ENCODE measurements around the gene SBDS. TPM values are rescaled to one million over a fixed set of nuclear protein-coding genes. Genes with fewer than 3 reads are reported as not detected.
"Not testable (repeated sequence)": the region's sequence is repeated elsewhere in the genome, so short reads cannot be mapped to it uniquely, and the experiment has no call there.

The SBDS gene
- total RNA-seq, 1 donor from 2014 or later, result 49.9 TPM

DNA sequence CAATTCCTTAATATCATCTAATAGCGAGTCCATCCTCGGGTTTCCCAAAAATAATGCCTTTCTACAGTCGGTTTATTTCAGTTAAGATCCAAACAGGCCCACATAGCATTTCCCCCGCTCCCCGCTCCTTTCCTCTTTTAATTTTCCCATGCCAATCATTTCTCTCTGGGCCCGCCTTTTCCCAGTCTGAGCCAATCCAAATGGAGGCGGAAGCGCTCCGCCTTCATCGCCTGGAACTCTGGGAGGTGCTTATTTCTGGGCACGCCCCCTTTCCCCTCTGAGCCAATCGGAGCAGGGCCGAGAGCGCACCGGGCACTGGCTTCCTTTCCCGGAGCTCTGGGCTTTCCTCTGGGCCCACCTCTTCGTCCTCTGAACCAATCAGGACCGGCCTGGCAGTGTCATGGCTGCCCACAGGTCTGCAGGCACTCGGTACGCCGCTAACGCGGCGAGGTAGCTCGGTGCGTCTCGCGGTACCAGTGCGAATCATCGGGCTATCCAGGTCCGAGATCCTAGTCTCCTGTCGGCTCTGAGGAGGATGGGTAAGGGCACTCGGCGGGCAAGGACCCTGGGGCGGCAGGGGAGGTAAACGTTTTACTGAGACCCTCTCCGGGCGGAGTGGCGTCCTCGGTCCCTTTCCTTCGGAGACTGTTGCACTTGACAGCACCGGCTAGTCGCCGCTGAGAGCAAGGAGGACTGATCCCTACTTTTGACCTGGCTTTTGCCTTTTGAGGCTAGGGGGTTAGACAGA is 1.2 kb upstream of the SBDS start, which contains the start of gene TYW1:
Gene TYW1, plus strand, starts transcription at position 390 of the 748 bp plus-strand sequence. Its CDS starts 146 bp downstream, at position 536.
- ATAC-seq, result peak; percentile 85

DNA sequence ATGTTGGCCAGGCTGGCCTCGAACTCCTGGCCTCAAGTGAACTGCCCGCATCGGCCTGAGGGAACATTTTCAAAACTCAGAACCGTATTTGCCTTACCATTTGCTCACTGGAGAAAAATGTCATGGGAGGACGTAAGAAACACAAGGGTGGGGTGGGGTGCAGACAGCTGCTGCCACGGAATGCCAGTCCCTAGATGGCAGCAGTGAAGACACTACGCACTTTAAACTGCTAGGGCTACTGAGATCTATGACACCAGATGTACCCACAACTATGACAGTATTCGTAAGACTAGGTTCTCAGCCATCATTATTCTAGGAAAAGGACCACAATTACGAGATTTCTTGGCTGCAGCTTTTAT is 716 bp downstream of the SBDS start:
- peak; percentile 49 for DNase-seq (ENCODE audit: low spot score)
- peak; percentile 71 for ATAC-seq

More for the DNA sequence above, 1.2 kb upstream of the SBDS start, which contains the start of gene TYW1:
- peak; percentile 99 for DNase-seq (ENCODE audit: low spot score)

DNA sequence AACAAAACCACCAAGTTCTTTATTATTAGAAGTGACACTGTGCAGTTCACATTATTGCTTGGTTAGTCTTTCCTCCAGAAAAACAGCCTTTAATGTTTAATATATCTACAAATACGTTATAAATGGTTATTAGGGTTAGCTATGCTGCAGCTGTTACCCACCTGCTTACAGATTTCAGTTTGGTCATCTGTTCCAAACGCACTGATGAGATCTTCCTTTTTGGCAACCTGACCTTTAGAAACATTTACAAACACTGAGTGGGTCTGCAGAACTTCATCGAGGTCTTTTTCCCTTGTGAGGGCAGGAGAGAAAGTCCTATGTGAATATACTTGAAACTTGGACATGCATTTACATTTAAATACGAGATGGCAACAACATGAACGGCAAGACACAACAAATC is 1.3 kb downstream of the SBDS start:
- not testable (repeated sequence) for ATAC-seq; DNase-seq (ENCODE audit: low spot score)

DNA sequence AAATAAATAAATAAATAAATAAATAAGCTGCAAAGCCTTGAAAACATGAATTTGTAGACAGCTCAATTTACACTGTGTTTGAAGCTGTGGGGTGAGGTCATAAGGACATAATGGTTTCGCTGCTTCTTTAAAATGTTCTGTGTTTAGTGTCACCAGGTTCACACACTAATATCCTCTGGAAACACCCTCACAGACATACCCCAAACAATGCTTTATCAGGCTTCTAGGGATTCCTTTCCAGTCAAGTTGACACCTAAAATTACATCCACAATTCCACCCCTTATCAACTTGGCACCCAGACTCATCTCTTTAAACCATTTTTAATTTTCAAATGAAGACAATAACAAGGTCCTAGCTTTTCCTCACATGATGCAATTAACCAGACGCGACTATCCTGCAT is 5.8 kb downstream of the SBDS start:
- not testable (repeated sequence) for DNase-seq (ENCODE audit: low spot score); ATAC-seq

DNA sequence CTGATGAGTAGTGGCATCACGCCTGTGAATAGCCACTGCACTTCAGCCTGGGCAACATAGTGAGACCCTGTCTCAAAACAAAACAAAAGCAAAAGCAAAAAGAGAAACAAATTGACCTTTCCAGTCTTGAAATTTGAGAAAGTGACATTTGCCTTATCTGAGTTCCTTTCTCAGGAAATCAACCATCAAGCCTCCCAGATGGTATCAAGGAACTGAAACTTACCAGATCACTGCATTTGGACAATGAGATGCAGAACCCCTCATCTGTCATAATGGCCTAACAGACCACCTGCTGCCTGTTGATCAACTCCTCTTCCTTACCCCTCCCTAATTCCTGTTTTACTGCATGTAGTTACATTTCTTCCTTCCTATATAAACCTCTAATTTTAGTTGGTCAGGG is 15.1 kb downstream of the SBDS start:
- not testable (repeated sequence) for ATAC-seq; DNase-seq (ENCODE audit: low spot score)

DNA sequence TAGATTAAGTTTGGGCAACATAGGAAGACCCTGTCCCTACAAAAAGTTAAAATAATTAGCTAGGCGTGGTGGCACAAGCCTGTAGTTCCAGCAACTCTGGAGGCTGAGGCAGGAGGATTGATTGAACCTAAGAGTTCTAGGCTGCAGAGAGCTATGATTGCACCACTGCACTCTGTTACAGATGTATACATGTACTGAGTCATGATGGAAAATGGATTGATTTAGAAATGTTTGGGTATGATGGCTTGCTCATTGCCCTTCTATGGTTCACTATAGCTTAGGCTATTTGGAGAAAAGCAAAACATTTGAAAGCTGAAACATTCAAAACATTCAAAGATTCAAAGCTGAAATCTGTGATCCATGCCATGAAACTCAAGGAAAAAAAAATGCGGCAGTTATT is 16.4 kb downstream of the SBDS start:
- not testable (repeated sequence) for DNase-seq (ENCODE audit: low spot score); ATAC-seq

DNA sequence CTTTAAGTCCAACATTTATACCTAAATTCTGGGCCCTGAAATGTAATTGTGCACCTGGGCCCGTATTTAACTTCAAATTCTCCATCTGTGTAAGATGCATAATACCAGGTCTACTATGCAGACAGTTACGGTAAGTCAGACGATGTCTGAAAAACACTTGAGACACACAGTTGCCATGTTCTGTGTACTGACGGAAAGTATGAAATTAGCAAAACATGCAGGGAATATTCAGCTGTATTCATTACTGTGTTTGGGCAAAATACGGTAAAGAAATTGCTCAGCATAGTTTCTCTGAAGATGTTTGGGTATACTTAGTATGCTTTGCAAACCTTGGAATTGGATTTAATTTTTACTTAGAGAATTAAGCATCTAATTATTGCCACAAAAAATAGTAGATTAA is 17.1 kb downstream of the SBDS start:
- not testable (repeated sequence) for DNase-seq (ENCODE audit: low spot score); ATAC-seq

DNA sequence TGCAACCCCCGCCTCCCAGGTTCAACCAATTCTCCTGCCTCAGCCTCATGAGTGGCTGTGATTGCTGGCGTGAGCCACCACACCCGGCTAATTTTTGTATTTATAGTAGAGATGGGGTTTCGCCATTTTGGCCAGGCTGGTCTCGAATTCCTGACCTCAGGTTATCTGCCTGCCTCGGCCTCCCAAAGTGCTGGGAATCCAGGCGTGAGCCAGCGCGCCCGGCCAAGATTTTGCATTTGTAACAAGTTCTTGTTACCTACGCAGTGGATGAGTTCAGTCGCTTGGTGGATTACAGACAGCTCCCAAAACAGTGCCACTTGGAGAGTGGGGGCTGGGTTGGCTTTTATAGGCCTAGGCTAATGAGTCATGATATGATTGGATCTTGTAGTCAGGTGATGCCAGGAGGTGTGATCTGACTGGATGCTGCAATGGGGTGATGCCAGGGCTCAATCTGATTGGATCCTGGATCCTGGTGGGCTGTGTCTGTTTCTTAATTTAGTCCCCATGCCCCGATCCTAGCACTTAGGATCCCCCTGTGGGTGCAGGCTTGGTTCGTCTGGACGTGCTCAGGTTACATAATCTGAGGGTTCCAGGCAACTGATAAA is 20.3 kb downstream of the SBDS start:
- DNase-seq (ENCODE audit: low spot score), result no peak
- ATAC-seq, result no peak

DNA sequence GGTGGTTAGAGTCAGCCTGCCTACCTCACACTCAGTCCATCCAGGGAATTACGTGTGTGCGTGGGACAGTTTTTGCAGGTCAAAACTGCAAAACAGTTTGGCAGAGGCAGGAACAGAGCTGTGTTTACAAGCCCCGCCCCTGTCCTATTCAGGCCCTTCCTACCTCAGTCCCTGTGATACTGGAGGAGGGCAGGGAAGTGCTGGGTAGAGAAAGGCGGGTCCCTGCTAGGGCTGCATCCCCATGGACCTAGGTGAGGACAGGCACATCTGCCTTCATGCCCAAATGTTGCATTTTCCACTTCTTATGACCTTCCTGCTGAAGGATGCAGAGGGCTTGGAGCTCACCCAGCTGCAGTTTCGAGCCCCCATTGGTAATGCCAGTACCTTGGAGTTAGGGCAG is 25.1 kb downstream of the SBDS start:
- ATAC-seq, result no peak
- DNase-seq (ENCODE audit: low spot score), result no peak

DNA sequence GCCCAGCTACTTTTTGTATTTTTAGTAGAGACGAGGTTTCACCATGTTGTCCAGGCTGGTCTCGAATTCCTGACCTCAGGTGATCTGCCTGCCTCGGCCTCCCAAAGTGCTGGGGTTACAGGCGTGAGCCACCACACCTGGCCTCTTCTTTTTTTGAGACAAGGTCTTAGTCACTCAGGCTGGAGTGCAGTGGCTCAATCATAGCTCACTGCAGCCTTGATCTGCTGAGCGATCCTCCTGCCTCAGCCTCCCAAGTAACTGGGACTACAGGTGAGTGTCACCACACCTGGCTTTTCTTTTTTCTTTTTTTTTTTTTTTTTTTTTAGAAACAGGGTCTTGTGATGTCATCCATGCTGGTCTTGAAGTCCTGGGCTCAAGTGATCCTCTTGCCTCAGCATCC is 26.4 kb downstream of the SBDS start:
- DNase-seq (ENCODE audit: low spot score); ATAC-seq: not testable (repeated sequence)

DNA sequence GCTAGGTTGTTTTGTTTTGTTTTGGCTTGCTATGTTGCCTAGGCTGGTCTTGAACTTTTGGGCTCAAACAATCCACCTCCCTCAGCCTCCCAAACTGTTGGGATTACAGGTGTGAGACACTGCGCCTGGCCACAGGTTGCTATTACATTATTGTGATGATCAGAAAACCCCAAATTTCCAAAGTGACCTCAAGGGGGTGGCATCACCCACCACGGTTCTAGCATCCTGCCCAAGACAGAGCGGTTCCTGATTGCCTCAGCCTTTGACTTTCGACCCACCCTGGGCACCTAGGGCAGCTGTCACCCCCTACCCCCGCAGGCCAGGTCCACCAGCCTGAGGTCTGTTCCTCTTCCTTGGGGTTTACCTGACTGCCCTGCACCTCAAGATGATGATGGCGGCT is 28.4 kb downstream of the SBDS start:
- DNase-seq (ENCODE audit: low spot score) (no peak), ATAC-seq (no peak)

DNA sequence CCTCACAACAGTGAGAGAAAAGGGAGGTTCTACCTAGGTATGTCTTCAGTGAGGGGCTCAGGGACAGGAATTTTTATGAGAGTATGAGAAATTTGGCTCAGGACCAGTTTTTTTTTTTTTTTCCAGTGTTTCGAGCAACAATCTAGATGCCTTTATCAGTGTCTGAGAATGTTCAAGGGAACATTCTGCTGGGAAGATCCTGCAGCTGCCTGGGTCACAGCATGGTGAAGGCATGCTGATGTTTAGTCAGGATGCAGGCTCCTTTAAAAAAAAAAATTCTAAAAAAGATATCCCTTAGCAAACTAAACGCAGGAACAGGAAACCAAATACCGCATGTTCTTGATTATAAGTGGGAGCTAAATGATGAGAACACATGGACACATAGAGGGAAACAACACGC is 31.0 kb downstream of the SBDS start:
- ATAC-seq (no peak), DNase-seq (ENCODE audit: low spot score) (no peak)

DNA sequence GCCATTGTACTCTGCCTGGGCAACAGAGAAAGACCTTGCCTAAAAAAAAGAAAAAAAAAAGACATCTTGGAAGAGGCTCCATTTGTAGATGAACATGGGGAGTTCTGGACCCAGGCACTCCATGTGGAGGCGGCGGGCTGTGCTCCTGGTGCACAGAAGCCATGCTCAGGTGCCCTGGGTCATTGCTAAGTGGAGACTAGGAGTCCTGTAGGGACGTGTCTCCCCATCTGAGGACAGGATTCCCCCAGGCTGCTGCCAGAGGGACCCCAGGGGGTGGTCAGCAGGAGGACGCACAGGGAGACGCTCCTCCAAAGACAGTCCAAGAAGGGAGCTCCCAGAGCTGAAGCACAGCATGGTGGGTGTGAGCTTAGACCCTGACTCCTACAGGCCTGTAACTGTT is 34.3 kb downstream of the SBDS start:
- DNase-seq (ENCODE audit: low spot score), result no peak
- no peak for ATAC-seq

DNA sequence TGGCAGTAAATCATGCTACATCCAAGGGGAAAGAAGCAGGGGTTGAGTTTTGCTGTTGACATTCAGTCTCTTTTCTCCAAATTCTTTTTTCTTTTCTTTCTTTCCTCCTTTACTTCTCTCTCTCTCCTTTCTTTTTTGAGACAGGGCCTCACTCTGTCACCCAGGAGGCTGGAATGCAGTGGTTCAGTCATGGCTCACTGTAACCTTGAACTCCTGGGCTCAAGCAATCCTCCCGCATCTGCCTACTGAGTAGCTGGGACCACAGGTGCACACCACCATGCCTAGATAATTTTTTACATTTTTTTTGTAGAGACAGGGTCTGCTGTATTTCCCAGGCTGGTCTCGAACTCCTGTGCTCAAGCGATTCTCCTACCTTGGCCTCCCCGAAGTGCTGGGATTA is 35.2 kb downstream of the SBDS start:
- ATAC-seq (no peak), DNase-seq (ENCODE audit: low spot score) (no peak)

DNA sequence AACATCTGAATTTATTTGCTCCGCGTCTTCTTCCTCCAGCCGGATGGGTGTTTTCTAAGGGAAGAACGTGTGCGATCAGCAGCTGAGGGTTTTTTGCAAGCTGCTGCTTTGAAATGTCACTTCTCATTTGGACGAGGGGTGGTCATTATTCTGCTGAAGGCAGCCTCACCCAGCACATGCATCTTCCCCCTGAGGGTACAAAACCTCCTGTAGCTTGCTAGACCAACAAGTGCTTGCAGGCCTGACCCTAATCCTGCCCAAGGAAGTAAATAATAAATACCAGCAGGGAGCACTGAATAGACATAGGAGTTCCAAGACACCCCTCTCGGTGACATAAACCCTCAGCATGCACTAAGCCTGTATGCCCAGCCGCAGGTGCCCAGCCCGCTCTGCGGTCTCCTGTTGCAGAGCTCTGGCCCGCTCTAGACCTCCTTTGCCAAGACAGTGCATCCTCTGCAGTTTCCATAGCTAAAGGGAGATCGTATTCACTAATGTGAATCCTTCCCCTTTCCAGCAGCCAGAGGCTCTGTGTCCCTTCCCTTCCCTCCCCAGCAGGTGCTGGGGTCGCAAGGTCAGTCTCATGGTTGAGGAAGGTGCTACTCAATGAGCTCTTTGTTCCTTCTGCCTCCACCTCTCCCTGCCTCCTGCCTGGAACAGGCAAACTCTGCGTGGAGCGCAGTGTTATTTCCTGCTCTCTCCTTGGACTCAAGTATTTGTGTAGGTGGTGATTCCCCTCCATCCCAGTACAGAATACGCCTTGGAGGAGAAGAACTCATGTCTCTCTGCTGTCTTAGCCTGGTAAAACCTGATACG is 36.6 kb downstream of the SBDS start:
- ATAC-seq (no peak), DNase-seq (ENCODE audit: low spot score) (no peak)

DNA sequence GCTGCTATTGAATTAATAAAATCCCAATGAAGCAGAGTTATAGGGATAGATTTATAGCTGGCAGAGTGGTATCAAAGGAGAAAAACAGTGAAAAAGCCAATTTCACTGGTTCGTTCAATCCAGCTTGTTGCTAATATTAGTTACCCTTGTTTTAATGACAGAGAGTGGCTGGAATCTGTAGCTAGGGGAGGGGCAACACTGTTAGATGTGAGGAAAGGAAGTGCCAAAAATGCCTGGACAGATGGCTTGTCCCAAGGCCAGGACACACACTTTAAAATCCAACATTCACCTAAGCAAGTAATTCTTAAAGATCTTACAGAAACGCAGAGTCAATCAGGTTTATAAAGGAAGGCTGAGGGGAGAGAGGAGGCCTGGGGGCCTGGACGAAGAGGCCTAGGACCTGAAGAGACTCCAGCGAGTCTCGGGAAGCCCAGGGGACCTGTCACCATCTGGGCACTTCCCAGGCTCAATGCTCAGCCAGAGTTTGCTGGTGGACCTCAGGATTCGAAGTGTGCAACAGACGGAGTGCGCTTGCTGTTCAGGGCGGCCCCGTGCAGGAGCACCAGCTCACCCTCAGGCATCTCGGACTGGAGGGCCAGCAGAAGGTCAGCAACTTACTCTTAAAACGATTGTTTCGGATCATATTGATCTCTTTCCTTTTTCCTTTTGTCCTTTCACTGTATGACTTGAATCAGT is 37.6 kb downstream of the SBDS start:
- no peak for DNase-seq (ENCODE audit: low spot score)
- ATAC-seq, result no peak

DNA sequence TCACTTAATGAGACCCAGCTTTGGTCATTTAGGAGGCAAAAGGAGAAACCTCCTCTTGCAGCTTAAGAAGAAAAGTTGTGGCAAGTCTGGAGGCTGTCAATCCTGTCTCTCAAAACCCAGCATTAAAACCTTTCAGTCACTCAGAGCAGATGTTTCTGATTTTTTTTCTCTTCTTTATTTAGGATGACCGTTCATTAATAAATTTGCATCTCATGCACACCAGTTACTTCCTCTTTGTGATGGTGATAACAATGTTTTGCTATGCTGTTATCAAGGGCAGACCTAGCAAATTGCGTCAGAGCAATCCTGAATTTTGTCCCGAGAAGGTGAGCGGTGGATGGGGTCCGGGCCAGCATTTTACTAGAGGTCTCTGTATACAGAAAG is 42.4 kb downstream of the SBDS start:
- DNase-seq (ENCODE audit: low spot score), result no peak

DNA sequence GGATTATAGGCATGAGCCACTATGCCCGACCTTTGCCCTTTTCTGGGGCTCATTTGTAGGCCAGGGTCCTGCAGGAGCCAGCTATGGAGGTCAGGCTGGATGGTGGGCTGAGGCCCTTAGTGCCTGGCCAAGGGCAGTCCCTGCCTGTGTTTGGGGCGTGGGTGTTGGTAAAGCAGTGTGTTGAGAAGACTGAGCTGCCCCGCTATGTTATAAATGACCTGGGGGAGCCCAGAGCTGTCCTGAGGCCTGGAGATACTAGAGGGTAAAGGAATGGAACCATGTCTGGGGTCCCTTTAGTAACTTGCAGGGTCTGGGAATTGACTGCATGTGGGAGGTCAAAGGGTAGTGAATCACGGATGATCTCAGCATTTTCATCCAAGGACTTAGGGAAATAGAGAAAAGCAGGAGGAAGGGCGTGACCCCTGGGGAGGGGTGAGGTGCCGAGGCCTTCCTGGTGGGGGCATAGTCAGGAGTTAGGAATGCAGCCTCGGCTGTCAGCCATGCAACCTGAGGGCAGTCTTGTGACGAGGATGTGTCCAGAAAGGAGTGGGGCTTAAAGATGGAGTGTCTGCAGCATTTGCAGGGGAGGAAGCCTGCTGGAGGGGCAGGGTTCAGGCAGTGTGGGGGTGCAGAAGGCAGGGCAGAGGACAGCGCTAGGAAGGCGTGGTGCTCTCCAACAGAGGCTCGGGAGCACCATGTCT is 42.9 kb downstream of the SBDS start:
- ATAC-seq (peak; percentile 28), DNase-seq (ENCODE audit: low spot score) (no peak)

More for the DNA sequence above, 42.4 kb downstream of the SBDS start:
- ATAC-seq, result no peak

DNA sequence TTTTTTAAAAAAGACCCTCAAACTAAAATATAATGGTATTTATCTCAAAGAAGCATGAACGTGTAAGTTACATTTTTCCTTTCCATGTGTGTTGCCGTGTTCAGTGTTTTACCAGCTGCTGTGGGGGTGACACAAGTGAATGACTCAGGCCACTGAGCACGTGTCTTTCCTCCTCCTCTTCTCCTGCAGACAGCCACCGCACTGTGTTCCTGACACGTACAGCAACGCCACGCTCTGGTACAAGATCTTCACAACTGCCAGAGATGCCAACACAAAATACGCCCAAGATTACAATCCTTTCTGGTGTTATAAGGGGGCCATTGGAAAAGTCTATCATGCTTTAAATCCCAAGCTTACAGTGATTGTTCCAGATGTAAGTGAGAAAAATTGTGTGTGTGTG is 44.6 kb downstream of the SBDS start:
- DNase-seq (ENCODE audit: low spot score) (no peak), ATAC-seq (no peak)

DNA sequence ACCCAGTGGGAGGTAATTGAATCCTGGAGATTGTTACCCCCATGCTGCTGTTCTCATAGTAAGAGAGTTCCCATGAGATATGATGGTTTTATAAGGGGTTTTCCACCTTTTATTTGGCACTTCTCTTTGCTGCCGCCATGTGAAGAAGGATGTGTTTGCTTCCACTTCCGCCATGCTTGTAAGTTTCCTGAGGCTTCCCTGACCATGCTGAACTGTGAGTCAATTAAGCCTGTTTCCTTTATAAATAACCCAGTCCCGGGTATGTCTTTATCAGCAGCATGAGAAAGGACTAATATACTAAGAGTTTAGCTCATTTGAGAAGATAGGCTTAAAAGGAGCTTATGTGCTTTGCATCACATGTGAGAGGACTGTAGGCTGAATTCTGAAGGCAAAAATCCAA is 45.1 kb downstream of the SBDS start:
- ATAC-seq, result no peak
- no peak for DNase-seq (ENCODE audit: low spot score)

Measured in left lobe of liver (tissue), 2 donors.